8988T (cell line): Measurements from ENCODE around the gene RIPOR3.
"Not testable (repeated sequence)": the region's sequence is repeated elsewhere in the genome, so short reads cannot be mapped to it uniquely, and the experiment has no call there.

Source experiments
- DNase-seq: peaks from one replicate; pipeline ENCODE4 v3.0.0; 2011

The RIPOR3 gene

GRCh38 chr20:50704514-50704913 lies 13.2 kb upstream of the RIPOR3 start:
- no peak for DNase-seq

DNA sequence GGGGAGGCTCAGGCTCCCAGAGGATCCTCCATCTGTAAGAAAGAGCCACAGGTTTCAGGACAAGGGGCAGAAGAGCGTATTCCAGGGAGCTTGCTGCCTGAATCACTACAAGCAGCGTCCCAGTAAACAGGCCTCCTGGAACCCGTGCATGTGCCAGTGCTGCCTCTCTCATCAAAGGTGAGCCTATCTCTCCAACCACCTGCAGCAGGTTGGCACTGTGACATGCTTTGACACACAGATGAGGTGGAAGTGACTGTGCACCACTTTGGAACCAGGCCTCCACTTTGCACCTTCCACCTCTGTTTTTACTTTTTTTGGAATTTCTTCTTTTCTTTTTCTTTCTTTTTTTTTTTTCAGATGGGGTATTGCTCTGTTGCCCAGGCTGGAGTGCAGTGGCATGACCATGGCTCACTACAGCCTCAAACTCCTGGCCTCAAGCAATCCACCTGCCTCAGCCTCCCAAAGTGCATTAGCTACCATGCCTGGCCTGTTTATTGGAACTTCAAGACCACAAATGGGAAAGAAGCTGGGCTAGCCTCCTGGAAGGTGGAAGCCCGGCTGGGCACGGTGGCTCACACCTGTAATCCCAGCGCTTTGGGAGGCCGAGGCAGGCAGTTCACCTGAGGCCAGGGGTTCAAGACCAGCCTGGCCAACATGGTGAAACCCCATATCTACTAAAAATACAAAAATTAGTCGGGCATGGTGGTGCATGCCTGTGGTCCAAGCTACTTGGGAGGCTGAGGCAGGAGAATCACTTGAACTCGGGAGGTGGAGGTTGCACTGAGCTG lies 12.5 kb upstream of the RIPOR3 start:
- DNase-seq = not testable (repeated sequence)

DNA sequence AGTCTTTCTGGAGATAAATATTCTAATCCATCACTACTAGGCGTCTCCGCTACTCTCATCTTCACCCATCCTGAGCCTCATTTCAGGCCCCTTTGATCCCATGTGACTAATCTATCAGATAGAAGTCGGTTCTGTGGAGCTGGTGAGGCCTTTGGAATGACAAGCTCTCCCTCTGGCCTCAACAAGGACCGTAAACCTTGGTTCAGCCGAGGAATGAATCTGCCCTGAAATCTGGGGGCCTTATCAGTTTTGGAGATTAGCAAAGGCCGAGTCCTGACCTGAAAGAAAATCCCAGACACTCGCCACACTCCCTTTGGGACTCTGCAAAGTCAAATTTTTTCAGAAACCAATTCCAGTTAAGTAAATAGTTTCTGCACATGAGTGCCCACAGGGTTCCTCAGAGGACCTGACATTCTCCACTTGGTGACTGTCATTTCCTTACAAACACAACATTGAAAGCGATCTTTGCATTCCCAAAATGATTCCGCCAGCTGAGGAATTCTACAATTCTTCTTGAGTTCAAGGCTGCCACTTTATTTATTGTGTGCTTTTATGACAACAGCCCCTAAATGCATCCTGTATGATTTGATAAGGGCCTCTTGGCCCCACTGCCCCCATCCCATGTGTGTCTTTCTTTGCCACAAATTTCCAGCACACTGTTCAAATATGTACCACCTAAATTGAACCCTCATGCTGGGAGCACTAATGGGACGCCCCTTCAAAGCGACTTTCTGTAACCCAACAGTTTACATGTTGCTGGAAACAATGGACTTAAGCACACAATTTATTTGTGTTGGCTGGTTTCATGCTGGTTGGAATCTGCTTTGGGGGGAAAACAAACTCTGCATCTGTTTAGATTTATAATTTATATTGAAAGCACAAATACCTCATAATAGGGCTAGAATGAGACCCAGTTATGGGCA lies 10.0 kb upstream of the RIPOR3 start:
- no peak for DNase-seq

DNA sequence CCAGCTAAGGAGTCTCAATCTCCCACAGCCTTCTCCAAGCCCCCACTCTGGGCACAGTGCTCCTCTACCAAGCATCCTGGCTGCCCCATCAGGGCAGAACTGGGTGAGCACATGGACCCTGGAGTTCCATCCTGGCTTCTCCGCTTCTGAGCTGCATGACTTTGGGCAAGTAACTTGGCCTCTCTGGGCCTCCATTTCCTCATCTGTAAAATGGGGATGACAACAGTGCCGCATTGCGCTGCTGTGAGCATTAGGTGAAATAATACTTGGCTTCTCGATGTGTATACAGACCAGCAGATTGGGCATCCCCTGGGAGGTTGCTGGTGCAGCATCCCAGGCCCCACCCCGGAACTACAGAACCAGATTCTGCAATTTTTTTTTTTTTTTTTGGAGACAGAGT lies 8.3 kb upstream of the RIPOR3 start:
- DNase-seq = no peak

- not testable (repeated sequence) for DNase-seq
Observed at GRCh38 chr20:50698255-50698654, 6.9 kb upstream of the RIPOR3 start.

GRCh38 chr20:50695135-50695872 lies 4.0 kb upstream of the RIPOR3 start:
- DNase-seq = no peak

DNA sequence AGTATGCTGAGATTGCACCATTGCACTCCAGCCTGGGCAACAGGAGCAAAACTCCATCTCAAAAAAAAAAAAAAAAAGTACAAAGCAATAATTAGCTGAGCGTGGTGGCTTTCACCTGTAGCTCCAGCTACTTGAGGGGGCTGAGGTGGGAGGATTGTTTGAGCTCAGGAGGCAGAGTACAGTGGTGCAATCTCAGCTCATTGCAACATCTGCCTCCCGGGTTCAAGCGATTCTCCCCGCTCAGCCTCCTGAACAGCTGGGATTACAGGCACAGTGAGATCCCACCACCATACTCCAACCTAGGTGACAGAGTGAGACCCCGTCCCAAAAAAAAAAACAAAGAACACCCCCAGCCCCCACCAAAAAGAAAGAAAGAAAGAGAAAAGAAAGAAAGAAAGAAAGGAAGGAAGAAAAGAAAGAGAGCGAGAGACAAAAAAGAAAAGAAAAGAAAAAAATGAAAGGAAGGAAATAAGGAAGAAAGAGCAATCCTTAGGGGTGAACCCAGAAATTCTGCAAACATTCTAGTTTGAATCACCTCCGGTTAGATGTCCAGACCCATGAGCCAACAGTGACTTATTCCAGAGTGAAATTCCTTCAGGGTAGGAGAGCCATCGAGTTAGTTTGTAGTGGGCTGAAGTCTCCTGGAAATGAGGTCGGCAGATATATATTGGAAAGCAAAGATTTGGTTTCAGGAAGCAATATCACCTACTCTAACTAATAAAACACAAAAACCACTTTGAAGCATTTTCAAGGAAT lies 3.2 kb upstream of the RIPOR3 start:
- no peak for DNase-seq

GRCh38 chr20:50693001-50693400 lies 1.7 kb upstream of the RIPOR3 start:
- no peak for DNase-seq

DNA sequence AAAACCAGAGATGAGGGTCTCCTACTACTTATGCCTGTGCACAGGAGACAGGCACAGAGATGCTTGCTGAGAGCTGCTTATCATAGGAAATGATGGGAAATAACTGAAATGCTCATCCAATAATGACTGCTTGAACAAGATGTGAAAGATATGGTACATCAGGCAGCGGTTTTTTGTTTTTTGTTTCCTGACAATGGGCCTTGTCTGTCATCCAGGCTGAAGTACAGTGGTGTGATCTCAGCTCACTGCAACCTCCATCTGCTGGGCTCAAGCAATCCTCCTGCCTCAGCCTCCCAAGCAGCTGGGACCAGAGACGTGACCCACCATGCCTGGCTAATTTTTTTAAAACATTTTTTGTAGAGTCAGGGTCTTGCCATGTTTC lies 1.2 kb upstream of the RIPOR3 start:
- DNase-seq = no peak

- no peak for DNase-seq
Observed at GRCh38 chr20:50691573-50692551, 520 bp upstream of the RIPOR3 start.

GRCh38 chr20:50689864-50690649 lies 1.3 kb downstream of the RIPOR3 start:
- DNase-seq = no peak

DNA sequence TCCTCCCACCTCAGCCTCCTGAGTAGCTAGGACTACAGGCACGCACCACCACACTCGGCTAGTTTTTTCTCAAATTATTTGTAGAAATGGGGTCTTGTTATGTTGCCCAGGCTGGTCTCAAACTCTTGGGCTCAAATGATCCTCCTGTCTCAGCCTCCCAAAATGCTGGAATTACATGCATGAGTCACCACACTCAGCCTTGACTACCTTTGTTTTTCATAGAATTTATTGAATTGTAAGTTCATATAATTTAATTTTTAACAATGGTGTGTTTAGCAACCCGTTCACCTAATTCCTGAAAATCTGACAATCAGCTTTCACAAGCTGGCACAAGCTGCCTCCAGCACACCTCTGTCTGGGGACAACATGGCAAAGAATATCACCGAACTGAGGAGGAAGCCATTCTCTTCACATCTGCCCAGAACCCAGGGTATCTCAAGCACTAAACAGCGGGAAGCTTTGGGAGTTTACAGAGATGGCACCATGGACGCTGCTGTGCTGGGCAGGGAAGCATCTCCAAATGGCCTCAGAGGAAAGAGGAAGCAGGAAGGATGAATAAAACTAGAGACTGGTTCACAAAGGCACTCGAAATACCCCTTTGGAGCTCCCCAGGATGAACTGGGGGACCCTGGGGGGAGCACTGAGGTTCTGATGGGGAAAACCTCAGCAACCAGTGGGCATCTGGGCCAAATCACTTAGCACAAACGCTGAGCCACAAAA lies 2.9 kb downstream of the RIPOR3 start:
- no peak for DNase-seq

- no peak for DNase-seq
Observed at GRCh38 chr20:50686821-50687220, 4.5 kb downstream of the RIPOR3 start.

GRCh38 chr20:50683570-50683969 lies 7.8 kb downstream of the RIPOR3 start:
- DNase-seq = no peak

DNA sequence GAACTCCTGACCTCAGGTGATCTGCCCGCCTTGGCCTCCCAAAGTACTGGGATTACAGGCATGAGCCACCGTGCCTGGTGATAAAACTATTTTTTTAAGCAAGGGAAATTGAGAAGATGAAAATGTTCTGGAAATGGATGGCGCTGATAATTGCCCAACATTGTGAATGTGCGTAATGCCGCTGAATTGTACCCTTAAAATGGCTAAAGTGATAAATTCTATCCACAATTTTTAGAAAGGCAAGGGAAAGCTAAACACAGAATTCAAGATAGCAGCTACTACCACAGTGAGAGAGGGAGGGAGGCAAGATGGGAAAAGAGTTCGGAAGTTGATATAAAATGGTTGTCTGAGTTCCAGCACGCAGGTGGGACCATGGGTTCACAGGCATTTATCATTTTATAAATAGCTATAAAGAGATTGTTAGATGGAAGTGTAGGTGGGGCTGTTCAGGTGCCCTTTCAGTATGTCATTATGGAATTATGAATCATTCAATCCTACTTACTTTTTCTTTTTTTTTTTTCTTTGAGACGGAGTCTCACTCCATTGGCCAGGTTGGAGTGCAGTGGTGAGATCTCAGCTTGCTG lies 8.3 kb downstream of the RIPOR3 start:
- DNase-seq = no peak

GRCh38 chr20:50682065-50682464 lies 9.3 kb downstream of the RIPOR3 start:
- no peak for DNase-seq

- no peak for DNase-seq
Observed at GRCh38 chr20:50681359-50682064, 9.8 kb downstream of the RIPOR3 start.

- no peak for DNase-seq
Observed at GRCh38 chr20:50680105-50680960, 11.0 kb downstream of the RIPOR3 start.
